Central memory CD4-positive, alpha-beta T cell (primary cell): ENCODE measurements around the gene COL13A1.

ENCODE experiments used
- DNase-seq: peaks from one replicate; pipeline ENCODE4 v3.0.0; 2022

The COL13A1 gene

DNA sequence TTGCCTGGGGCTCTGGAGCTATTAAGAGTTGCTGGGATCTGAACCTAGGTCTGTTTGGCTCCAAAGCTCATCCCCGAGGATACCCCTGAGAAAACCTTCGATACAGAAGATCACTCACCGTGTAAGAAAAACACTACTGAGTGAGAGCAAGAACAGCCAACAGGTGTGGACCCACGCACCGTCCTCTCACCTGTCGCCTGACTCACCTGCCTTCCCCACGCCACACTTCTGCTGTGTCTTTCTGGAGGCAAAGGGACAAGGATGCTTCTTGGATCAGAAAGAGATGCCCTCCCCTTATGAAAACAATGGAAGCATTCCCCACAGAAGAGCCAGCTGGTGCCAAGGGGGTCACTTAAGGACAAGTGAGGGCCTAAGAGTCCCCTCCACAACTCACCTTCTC lies 46.7 kb downstream of the COL13A1 start:
- no peak for DNase-seq

DNA sequence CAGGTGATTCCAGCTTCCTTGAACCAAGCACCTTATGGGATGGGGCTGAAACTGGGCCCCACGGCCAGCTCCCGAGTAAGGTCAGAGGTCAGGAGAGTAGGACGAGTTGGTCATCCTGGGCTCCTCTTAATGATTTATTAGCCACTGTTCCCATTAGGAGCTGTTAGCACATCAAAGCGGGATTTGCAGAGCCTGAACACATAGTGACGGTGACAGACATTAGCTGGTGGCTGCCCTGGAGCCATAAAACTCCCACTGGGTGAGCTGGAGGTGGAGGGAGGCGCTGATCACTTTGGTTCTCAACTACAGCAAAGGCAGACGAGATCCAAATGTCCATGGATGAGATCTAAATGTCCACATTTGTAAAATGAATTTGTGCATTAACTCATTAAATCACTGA lies 48.1 kb downstream of the COL13A1 start:
- DNase-seq = no peak

DNA sequence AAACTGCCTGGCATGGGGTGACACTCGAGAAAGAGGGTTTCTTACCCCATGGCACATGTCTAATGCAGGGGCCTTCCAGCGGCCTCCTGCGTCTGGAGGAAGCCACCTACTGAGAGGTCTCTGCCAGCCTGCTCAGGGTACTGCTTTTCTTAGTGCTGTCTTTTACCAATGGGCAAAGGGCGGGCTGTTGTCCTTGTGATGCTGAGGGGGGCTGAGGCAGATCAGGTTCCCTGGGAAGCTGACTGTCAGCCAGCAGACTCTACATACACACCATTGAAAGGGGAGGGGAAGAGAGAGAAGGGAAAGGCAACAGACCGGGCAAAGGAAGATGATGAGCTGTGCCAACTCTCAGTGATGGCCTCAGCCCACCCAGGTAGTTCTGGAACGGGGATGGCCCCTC lies 48.7 kb downstream of the COL13A1 start:
- DNase-seq = no peak

DNA sequence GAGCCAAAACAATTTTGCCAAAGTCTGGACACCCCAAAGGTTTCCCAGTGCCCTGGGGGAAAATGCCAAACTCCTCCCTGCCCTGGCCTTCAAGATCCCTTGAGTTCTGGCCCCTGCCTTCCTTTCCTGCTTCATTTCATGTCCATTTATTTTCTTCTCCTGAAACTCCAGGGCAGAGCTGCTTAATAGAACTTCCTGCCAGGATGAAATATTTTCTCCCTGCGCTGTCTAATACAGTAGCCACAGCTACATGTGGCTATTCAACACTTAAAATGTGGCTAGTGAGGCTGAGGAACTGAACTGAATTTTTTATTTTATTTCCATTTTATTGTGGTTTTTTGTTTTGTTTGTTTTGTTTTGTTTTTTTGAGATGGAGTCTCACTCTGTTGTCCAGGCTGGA lies 49.6 kb downstream of the COL13A1 start:
- DNase-seq = no peak

DNA sequence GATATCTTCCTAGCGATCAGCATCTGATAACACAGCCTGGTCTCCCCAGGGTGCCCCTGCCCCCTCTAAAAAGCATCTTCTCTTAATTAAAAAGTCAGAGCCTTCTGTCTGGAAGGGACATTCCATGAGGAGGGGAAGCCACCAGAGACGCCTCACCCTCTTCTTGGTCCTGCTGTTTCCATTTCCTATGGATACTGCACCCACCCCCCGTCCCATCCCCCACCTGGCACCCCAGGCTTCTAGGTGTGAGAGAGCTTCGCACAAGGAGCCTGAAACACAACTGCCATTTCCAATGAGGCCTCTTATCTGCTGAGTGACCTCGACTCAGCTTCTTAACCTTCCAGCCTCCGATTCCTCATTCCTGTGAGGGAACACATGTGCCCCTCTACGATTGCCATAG lies 51.4 kb downstream of the COL13A1 start:
- no peak for DNase-seq

DNA sequence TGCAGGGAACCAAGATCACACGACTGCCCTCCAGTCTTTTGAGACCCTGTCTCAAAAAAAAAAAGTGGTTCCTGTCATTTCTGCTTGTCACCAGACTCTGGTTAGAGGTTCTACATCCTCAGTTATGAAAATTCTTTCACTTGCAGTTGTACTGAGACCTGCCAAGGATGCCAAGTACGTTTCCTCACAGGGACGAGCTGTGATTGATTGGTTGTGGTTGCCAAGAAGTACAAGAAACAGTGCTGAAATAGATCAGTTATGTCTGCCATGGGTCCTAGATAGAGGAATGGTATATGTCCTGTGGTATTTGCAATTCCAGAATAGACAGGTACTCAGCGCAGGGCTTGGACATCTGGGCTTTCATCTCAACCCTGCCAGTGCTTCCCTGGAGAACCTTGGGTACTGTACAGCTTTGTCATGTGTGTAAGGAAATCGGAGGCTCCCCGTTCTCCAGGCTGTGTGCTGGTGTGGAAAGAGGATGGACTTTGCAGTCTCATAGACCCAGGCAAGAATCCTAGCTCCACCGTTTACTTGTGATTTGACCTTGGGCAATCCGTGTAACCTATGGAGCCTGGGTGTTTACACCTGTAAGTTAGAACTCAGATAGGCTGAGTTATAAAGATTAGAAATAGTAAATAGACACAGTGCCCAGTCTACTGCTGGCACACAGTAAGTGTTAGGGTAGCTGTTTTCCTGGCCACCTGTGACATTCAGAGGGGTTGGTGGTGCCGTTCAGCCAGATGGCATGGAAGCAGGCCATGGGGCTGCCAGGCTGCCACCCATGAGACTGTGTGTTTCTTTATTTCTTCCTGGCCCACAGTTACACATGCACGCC lies 53.0 kb downstream of the COL13A1 start:
- no peak for DNase-seq

DNA sequence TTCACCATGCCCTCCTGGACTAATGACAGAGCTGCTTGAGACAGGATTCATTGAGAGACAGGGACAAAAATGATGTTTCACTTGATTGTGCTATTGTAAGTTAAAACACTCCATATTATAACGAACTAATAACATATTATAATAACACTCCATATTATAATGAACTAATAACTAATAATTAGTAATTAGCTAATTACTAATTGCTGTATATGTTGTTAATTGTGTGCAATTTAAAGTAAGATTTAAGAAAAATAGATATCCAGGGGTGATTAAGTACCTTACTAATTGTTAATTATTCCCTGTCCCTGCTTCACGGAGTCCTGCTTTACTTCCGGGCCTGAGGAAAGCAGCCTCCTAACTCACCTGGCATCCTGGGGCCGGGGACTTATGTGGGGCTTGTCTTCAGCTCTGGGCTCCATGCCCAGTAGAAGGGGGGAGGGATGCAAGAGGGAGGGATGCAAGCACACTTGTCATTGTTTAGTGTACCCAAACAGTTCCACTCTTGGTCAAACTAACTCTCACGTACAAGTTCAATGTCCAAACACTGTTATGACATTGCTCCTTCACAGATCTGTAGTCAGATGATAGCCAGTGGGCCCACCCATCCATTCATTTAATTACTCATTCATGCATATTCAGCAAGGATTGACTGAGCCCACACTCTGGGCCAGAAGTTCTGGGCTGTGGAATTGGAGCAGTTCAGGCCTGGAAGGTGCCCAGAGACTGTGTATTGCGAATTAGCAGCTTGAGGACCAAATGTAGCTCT lies 53.8 kb downstream of the COL13A1 start:
- DNase-seq = no peak

DNA sequence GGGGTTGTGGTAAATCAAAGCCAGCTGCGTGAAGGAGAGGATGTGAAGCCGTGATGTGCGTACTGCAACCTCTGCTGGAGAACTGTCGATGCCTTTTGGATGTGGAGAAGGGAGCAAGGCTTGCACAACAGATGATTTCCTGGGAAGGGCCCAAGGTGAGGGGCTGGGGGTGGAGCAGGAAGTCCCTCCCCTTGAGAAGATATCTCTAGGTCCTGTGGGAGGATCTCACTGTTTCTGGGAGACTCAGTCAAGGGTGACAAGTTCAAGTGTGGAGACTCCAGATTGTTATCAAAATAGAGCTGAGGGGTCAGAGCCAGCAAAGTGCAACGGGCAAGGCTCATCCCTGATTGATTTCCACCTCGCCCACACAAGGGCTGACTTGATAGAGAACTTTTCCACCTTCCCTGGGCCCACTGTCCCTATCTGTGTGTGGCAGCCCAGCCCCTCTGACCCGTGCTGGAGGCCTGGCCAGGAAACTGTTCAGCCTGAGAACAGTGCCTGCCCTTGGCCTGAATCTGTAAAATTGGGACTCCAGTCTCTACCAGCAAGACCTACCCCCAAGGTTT lies 55.0 kb downstream of the COL13A1 start:
- DNase-seq = no peak

DNA sequence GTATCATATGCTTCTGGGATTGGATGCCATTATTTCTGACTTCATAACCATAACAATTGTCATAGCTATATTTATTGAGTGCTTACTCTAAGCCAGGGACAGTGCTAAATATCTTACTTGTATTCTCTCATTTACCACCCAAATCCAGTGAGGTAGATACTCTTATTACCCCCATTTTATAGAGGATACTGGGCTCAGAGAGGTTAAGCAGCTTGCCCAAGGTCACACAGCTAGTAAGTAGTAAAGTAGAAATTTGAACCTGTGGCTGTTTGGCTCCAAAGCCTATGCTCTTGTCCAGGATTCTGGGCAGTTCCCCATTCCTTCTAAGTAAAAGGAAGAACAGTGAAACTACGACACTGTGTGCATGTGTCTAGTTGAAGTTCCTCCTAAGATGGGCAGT lies 56.5 kb downstream of the COL13A1 start:
- DNase-seq = no peak

DNA sequence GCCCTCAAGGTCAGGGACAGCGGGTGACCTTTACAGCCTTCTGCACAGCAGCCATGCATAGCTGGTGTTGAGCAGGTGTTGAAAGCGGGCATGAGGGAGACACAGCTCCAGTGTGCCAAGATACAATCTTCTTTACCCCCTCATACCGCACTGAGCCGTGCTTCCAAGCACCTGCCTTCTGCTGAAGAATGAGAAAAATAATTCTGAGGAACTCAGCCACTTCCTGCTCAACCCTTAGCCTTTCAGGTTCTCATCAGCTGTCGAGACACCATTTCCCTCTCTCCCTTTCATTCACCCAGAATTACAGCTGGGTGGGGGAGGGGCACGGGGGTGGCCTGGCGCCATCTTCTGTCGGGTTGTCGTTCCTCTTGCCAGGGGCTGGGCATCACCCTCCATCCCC lies 58.6 kb downstream of the COL13A1 start:
- DNase-seq = no peak

DNA sequence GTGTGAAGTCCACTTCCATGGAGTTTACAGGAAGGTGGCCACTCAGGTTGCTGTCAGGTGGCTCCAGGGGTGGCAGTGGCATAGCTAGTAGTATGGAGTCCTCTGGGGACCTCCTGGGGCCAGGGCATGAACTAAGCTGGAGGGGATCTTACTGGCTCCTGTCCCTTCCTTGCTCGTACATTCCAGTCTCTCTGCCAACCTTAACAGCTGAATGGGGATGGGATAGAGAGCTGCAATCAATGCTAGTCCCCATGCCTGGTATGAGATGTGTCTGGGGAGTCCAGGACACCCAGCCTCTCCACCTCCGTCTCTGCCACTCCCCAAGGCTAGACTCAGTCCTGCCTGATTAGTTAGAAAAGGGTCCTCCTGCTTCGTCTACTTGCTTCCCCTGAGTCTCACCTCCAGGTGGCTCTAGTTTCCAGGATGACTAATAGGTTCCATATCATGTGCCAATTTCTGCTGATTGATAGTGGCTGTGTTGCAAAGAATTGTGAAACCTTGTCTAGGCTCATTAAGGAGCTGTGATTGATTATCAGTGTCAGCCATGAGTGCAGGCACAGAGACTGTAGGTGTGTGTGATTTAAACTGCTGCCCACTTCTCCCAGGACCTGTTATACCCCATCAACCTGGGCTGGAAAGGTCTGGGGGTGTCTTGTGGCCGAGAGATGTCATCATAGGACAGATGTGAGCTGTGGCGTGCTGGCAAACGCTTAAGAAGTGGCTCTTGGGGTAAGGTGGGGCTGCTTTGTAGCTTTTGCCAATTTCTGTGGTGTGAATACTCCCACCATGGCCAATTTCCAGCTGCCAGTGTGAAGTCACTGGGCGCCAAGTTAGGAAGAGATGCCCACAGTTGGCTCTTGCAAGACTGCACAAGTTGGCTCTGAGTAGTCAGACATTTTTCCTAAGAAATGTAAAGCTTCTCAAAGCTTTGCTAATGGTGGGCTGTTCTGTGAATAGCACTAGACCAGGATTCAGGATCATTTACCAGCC lies 59.8 kb downstream of the COL13A1 start:
- no peak for DNase-seq

DNA sequence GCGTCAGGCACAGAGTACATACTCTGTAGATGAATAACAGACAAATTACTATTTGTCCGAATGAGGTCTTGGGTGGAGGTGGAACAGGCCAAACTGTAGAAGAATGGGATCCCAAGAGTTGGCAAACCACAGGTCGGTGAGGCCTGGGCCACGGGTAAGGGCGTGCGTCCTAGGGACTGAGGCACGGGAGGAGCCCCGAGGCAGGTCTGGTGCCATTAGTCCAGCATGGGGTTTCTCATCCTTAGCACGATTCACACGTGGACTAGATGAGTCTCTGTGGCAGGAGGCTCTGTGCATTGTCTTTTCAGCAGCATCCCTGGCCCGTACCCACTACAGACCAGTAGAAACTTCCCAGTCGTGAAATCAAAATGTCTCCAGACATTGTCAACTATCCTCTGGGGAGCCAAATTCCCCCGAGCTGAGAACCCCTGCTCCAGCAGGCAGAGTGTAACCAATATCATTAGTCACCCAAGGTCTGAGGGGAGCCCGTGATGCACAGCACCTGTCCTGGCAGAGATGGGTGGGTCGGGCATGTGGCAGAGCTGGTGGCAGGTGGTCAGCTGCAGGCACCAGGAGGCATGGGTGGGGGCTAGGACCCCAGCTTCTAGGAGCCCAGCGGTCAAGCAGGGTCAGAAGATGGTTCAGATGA lies 61.3 kb downstream of the COL13A1 start:
- DNase-seq = no peak

DNA sequence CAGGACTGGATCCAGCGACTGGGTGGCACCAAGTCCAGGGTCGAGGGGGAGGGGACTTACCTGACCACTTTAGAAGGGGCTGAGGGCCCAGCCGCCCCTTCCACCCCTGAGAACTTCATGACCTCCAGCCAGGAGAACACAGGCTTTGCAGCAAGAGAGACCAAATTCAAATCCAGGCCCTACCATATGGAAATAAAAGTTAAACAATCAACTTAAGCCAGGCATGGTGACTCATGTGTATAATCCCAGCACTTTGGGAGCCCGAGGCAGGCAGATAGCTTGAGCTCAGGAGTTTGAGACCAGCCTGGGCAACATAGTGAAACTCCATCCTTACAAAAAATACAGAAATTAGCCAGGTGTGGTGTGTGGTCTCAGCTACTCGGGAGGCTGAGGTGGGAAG lies 61.9 kb downstream of the COL13A1 start:
- DNase-seq = no peak

DNA sequence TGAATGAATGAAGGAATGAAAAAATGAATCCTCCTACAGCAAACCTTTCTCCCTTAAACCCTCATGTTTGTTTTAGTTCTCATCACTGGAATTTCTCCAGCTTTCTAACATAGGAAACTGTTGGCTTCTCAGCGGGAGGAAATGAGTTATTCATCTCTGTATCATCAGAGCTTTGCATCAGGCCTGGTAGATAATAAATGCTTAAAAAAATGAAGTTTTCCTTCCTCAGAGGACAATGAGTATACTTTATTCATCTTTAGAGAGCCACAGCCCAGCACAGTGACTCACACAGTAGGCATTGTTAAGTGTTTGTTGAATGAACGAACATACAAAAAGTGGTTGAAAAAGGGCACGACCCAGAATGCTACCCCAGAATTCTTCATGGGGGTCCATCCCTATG lies 62.6 kb downstream of the COL13A1 start:
- DNase-seq = no peak

DNA sequence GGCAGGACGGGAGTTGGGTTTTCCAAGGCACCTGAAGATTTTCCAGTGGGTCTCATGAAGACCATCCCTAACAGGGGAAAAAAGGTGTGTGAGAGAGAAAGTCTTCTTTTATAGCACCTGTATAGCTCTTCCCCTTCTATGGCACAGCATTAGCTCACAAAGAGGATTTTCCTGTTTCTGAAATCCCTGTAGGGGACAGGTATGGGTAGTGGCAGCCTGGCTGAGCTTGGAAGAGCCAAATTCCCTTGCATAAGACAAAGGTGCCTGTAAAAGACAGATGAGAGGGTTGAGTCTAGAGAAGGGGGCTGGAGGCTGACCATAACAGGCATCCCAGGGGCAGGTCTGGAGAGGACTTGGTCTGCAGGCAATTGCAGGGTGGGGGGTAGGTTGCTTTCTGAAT lies 63.7 kb downstream of the COL13A1 start:
- no peak for DNase-seq

DNA sequence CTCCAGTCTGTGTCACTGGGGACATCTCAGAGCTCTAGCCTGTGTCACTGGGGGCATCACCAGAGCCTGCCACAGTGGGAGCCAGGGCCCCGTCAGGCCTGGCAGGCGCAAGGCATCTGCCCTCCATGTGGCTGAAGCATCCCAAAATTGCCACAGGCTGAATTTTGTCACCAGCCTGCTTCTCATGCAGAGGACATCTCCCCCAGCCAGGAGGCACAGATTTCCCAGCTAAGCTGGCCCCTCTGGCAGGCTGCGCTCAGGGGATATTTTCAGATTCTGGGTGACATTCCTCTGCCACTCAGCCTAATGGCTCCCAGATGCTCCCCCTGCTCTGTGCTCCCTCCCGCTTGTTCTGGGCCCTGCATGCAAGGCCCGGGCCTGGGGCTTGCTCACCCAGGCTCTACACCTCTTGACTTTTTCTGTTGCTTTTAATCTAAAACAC lies 64.6 kb downstream of the COL13A1 start:
- DNase-seq = no peak

DNA sequence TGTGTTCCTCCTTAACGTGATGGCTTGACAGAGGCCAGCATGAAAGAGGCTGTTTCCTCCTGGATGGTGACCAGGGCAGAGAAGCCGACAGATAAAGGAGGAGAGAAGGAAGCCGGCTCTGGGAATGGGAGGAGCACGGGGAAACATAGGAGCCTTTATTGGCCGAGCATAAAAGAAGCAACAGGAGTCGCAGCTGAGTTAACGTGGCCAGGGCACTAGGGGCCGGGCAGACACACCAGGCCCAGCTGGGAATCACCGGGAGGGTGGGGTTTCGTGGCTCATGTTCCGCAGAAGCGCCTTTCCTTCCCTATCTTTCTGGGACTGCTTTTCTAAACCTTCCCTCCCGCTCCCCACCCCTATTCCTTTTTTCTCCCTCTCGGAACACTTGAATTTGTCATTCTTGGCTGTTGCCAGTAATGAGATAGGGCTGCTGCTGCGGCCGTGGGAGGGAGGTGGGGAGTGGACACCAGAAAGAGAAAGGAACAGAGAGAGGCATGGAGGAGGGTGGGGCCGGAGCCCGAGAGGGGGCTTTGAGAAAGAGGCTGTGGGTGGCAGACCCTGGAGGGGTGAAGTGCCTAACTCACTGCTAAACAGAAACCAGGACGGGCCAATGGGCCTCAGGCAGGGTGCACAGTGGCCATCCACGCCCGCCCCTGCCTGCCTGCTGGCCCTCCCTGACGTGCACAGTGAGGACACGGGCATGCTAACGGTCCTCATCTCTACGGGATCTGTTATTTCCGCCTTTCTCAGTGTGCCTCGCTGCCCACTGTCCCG lies 65.2 kb downstream of the COL13A1 start:
- DNase-seq = no peak

DNA sequence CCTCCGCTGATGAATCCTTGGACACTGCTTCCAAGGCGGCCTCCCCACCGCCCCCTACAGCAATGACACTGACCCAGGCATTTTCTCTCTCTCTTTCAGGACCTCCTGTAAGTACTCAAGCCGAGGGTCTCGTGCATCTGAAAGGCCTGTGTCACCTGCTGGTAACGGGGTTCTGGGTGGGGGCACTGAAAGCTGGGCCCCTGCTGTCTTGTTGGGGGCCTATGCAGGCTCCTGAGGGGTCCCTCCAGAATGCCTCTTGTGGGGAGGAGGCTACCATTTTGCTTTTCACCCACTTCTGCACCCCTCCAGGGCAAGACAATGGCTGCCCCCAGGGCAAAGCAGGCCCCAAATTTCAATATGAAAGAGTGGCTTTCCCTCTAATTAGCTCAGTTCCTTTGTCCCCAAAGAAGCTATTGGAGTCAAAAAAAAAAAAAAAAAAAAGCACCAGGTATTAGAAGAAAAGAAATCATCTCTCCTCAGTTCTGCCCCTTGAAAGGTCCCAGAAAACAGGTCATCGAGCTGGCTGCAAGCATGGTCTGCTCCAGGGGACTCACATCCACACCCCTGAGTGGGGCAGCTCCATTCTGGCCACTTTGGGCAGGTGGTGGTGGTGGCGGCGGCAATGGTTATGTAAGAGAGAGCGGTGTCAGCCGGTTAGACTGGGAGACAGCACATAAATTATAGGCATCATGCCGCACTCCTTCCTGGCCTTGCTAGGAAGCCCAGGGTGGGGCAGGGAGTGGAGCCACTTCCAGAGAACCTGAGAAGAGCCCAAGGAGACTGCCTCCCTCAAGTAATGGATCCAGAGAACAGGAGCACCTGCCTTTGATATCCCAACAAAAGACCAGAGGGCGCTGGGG lies 66.2 kb downstream of the COL13A1 start:
- no peak for DNase-seq

DNA sequence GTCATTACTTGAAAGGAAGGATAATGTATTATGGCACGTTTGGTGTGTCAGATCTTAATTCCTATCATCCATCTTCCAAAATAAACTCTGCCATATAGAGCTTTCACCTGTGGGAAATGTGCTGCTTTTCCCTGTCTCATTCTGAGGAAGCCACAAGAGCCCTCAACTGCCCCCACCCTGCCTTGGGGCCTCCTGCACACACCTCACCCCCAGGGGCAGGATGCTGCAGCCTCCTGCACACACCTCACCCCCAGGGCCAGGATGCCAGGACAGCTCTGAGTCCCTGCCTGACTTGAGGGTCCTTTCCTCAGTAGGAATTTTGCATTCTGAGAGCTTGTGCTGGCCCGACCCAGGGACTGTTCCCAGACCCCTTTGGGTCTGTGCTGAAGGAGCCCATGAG lies 67.1 kb downstream of the COL13A1 start:
- DNase-seq = no peak

DNA sequence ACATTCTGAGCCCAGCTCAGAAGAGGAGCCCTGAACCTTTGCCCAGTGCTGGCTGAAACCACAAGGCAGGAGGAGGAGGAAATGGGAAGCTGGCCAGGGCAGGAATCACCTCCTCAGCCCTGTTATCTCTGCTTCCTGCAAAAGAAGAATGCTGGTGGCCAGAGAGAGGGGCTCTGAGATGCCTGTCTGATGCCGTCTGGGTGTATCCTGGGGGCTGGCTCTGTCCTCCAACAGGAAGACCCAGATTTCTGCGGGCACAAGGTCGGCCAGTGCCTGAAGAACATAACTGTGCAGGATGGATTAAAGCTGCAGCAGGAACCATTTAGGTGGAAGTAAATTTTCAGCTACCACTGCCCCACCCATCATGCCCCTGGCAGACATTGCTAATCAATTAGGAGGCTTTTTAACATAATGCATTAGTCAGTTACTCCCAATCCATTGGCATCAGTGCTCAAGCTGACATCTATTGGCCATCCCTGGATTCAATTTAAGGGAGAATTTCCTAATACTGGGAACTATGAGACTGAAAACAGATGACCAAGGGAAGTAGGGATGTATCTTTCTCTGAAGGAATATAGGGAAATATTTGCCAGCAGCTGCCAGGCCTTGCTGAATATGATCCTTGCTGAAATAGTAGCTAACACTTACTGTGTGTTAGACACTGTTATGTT lies 67.7 kb downstream of the COL13A1 start:
- DNase-seq = no peak
